ENCODE data around the gene MED25. TPM values are rescaled to one million over a fixed set of nuclear protein-coding genes. Genes with fewer than 3 reads are reported as not detected.

Gene MED25
- total and polyA plus RNA-seq, 2 of the 4 experiments (the other 2 are of a cell fraction), result 4.7 to 38.5 TPM

DNA sequence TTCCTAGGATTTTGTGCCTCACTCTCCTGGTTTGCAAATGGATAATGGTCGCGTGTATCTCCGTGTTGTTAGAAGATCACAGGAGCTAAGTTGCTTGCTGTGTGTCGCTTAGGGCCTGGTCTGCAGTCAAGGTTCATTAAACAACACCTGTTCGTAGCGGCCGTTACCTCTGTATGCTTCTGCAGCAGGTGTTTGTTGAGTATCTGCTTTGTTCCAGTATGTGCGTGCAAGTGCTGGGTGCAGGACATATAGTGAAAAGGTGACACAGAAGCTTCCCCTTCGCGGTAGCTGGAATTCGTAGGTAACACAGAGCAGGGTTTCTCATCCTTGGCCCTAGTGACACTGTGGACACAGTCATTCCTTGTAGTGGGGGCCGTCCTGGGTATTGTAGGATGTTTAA lies 5.4 kb downstream of the MED25 start:
- Histone ChIP-seq H3K79me1 (ENCODE audit: low read depth in 1 of 2, low read length in 2 of 2) (peaks cover 22 to 77% of the 10 kb centered on the region in 2 experiments), H2AFZ (replicated peaks; ENCODE audit: low read length, poor library complexity) (no peak overlapping the region), H3K14ac (replicated peaks; ENCODE audit: low read depth, low read length) (no peak overlapping the region), H3K9ac (ENCODE audit: low read depth, low read length) (no peak overlapping the region), H2AK9ac (replicated peaks; ENCODE audit: low read depth, low read length, poor library complexity) (peak overlapping the region; percentile 42), H3K18ac (ENCODE audit: low read depth, low read length) (no peak overlapping the region), H3K56ac (ENCODE audit: extremely low read depth, insufficient read depth, low read length) (no peak overlapping the region), H3K27ac (ENCODE audit: insufficient read depth, low read length) (no peak overlapping the region), H3K4me2 (ENCODE audit: low read depth, low read length) (no peak overlapping the region), H3K36me3 (ENCODE audit: control insufficient read depth, insufficient read depth, low read length) (peaks cover 24% of the 10 kb centered on the region), H2BK120ac (ENCODE audit: low read depth, low read length) (no peak overlapping the region), H3K9me3 (ENCODE audit: control insufficient read depth, insufficient read depth, low read length) (no peaks in the 10 kb centered on the region), H3K27me3 (ENCODE audit: control insufficient read depth, insufficient read depth, low read length) (no peaks in the 10 kb centered on the region), H3K23ac (ENCODE audit: low read depth, low read length) (no peak overlapping the region), H2AK5ac (ENCODE audit: low read depth, low read length) (no peak overlapping the region), H3K4me1 (ENCODE audit: control insufficient read depth, insufficient read depth, low read length) (peaks cover 6% of the 10 kb centered on the region), H3K4me3 (ENCODE audit: insufficient read depth, low read depth, low read length) (no peak overlapping the region), H2BK20ac (ENCODE audit: low read depth, low read length) (no peak overlapping the region), H4K5ac (ENCODE audit: low read depth, low read length) (no peak overlapping the region), H2BK15ac (ENCODE audit: low read depth, low read length) (no peak overlapping the region), H4K8ac (ENCODE audit: low read depth in 2 of 2, low read length in 2 of 2) (no peak overlapping the region), H4K91ac (ENCODE audit: insufficient read depth, low read depth, low read length) (no peak overlapping the region), H4K20me1 (ENCODE audit: insufficient read depth, low read length) (peaks cover 29% of the 10 kb centered on the region), H3K9me1 (ENCODE audit: insufficient read depth, low read length) (peaks cover 3% of the 10 kb centered on the region; the same call in 1 of the 2 replicates), H3K4ac (ENCODE audit: low read depth, low read length) (no peak overlapping the region), H2BK5ac (ENCODE audit: low read depth, low read length, poor library complexity, severe bottlenecking) (no peak overlapping the region)
- in situ Hi-C loops (cut with MboI; ENCODE audit: low sequenced_read_pairs), result no loop called here
- CTCF ChIA-PET, result no interaction called here
- dilution Hi-C loops (cut with HindIII; ENCODE audit: low sequenced_read_pairs, unreplicated experiment), result no loop called here
- intact Hi-C loops (cut with micrococcal nuclease), result no loop called here
- POLR2A ChIA-PET (ENCODE audit: unreplicated experiment), result no interaction called here
- TF ChIP-seq, protein P1, sequence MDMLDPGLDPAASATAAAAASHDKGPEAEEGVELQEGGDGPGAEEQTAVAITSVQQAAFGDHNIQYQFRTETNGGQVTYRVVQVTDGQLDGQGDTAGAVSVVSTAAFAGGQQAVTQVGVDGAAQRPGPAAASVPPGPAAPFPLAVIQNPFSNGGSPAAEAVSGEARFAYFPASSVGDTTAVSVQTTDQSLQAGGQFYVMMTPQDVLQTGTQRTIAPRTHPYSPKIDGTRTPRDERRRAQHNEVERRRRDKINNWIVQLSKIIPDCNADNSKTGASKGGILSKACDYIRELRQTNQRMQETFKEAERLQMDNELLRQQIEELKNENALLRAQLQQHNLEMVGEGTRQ (IDR thresholded peaks at IDR 0.05; ENCODE audit: low read depth, low read length), result no peak
- no peak for TF ChIP-seq POLR2A (IDR thresholded peaks at IDR 0.05; ENCODE audit: low read depth, low read length)
- BruUV-seq (replicated peaks), result no TSS peak
- DNase-seq (no peak), ATAC-seq (ENCODE audit: low read depth) (no peak)
- WGBS, 2 experiments (ENCODE audit: extremely low coverage in 2 of 2, insufficient read length in 1 of 2), result 80% methylated on average over 3 of the region's 12 CpGs; no CpG with 5 or more reads in 1 of the 2 experiments

Data from IMR-90 (cell line).